ENCODE measurements around the gene NPR1. TPM values are rescaled to one million over a fixed set of nuclear protein-coding genes. Genes with fewer than 3 reads are reported as not detected.

The NPR1 gene
- total and polyA plus RNA-seq, 2 donors from 2014 or later, result 57.8 to 89.3 TPM

DNA sequence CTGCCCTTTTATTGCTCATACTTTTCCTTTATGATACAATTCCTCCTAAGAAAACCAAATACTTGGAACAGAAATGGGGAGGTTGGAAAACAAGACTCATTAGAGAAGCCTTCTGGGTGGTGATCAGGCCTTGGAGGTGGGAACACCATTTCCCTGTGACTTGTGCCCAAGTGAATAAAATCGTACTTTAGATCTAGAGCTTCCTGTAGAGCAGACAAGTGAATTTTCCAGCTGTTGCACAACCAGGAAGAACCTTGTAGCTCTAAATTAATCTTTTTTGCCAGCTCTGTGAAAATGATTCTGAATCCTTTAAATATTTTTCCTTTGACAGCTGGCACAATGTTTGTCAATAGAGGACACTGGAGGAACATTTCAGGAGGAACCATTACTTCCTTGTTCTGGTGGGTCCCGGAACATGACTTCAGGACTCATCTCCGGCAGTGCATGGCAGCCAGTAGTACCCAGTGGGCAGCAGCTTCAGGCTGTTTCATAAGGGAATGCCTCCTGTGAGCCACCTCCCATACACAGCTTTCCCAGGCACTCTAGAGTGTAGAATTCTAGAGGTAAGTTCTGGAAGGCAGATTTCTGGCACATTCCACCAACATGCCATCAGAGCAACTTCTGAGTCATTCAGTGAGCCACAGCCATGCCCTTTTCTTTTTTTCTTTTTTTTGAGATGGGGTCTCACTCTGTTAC is 25.5 kb upstream of the NPR1 start:
- FAIRE-seq, result no peak
- H3K27ac ChIP-seq (ENCODE audit: low read depth in 2 of 2, low read length in 2 of 2), result peak overlapping the region in 1 of 2 donors; percentile 8
- DNase-seq, result no peak

GRCh38 chr1:153655333-153655732 is 23.2 kb upstream of the NPR1 start:
- DNase-seq, result no peak
- H3K9me3 ChIP-seq (ENCODE audit: control insufficient read depth in 2 of 3, insufficient read depth in 1 of 3, low read length in 3 of 3), result no peaks in the 10 kb centered on the region
- no peak for FAIRE-seq

More for the DNA sequence above, 25.5 kb upstream of the NPR1 start:
- Histone ChIP-seq H3K9ac (ENCODE audit: low read length in 3 of 3) (no peak overlapping the region), H3K4me3 (ENCODE audit: low read length in 3 of 3) (no peak overlapping the region), H3K4me1 (ENCODE audit: control insufficient read depth in 2 of 3, insufficient read depth in 2 of 3, low read depth in 1 of 3, low read length in 3 of 3) (peaks cover 0 to 14% (median 2%) of the 10 kb centered on the region in 3 donors), H3K36me3 (ENCODE audit: control insufficient read depth in 2 of 3, insufficient read depth in 3 of 3, low read length in 3 of 3) (no peaks in the 10 kb centered on the region), H3K9me3 (ENCODE audit: control insufficient read depth in 2 of 3, insufficient read depth in 1 of 3, low read length in 3 of 3) (no peaks in the 10 kb centered on the region), H3K27me3 (ENCODE audit: control insufficient read depth, insufficient read depth, low read length) (no peaks in the 10 kb centered on the region)
- intact Hi-C loops (cut with DNase I), result no loop called here
- TF ChIP-seq, protein P1, sequence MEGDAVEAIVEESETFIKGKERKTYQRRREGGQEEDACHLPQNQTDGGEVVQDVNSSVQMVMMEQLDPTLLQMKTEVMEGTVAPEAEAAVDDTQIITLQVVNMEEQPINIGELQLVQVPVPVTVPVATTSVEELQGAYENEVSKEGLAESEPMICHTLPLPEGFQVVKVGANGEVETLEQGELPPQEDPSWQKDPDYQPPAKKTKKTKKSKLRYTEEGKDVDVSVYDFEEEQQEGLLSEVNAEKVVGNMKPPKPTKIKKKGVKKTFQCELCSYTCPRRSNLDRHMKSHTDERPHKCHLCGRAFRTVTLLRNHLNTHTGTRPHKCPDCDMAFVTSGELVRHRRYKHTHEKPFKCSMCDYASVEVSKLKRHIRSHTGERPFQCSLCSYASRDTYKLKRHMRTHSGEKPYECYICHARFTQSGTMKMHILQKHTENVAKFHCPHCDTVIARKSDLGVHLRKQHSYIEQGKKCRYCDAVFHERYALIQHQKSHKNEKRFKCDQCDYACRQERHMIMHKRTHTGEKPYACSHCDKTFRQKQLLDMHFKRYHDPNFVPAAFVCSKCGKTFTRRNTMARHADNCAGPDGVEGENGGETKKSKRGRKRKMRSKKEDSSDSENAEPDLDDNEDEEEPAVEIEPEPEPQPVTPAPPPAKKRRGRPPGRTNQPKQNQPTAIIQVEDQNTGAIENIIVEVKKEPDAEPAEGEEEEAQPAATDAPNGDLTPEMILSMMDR (IDR thresholded peaks at IDR 0.05; ENCODE audit: borderline replicate concordance, extremely low read depth, insufficient read depth), result no peak

DNA sequence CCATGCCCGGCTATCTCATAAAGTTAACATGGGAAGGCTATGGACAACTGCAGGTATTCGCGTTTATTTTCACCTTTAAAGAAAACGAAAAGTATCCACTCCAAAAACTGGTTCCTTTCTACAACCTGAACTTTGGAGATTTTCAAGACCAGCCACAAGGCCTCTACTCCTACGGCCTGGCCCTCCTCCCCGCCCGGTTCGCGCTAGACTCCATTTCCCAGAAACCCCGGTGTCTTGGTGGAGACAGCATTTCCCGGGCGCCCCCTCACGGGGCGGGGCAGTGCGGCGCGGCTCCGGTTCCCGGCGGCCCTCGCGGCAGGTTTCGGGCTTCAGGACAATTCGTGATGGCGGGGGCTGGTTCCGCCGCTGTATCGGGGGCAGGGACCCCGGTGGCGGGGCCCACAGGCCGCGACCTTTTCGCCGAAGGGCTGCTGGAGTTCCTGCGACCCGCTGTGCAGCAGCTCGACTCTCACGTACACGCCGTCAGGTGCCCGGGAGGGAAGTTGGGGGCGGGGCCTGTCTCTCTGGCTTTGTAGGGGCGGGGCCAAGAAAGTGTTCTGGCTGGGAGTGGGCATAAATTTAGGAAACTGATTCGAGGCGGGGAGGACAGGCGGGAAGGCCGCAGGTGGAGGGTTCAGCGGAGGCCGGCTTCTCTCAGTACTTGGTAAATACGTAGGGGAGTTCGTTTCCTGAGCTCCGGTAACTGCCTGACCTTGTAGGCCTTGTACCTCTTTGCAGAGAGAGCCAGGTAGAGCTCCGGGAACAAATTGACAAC is 19.9 kb upstream of the NPR1 start, which contains the start of gene SNAPIN:
SNAPIN (plus strand) TSS at position 304 of the 775 bp plus-strand sequence; CDS start at position 345, 41 bp downstream.
- intact Hi-C loops (cut with DNase I), result no loop called here
- FAIRE-seq, result no peak
- peaks cover 0 to 13% (median 10%) of the 10 kb centered on the region in 3 donors for H3K4me1 ChIP-seq (ENCODE audit: control insufficient read depth in 2 of 3, insufficient read depth in 2 of 3, low read depth in 1 of 3, low read length in 3 of 3)

More at GRCh38 chr1:153655333-153655732, 23.2 kb upstream of the NPR1 start:
- intact Hi-C loops (cut with DNase I), result no loop called here
- H3K4me1 ChIP-seq (ENCODE audit: control insufficient read depth in 2 of 3, insufficient read depth in 2 of 3, low read depth in 1 of 3, low read length in 3 of 3), result peaks cover 0 to 22% (median 10%) of the 10 kb centered on the region in 3 donors
- no peak overlapping the region for H3K4me3 ChIP-seq (ENCODE audit: low read length in 3 of 3)
- no peaks in the 10 kb centered on the region for H3K27me3 ChIP-seq (ENCODE audit: control insufficient read depth, insufficient read depth, low read length)
- no peak overlapping the region for H3K9ac ChIP-seq (ENCODE audit: low read length in 3 of 3)
- no peaks in the 10 kb centered on the region for H3K36me3 ChIP-seq (ENCODE audit: control insufficient read depth in 2 of 3, insufficient read depth in 3 of 3, low read length in 3 of 3)
- no peak overlapping the region for H3K27ac ChIP-seq (ENCODE audit: low read depth in 2 of 2, low read length in 2 of 2)
- TF ChIP-seq, protein P1 (IDR thresholded peaks at IDR 0.05; ENCODE audit: borderline replicate concordance, extremely low read depth, insufficient read depth), result no peak

More for the DNA sequence above, 19.9 kb upstream of the NPR1 start, which contains the start of gene SNAPIN:
- H3K27ac ChIP-seq (ENCODE audit: low read depth in 2 of 2, low read length in 2 of 2), result peak within 1 kb of the TSS; percentile 94 to 95
- no peaks in the 10 kb centered on the region for H3K9me3 ChIP-seq (ENCODE audit: control insufficient read depth in 2 of 3, insufficient read depth in 1 of 3, low read length in 3 of 3)
- H3K36me3 ChIP-seq (ENCODE audit: control insufficient read depth in 2 of 3, insufficient read depth in 3 of 3, low read length in 3 of 3), result peaks cover 3 to 31% (median 17%) of the 10 kb centered on the region in 3 donors
- H3K27me3 ChIP-seq (ENCODE audit: control insufficient read depth, insufficient read depth, low read length), result no peaks in the 10 kb centered on the region
- TF ChIP-seq, protein P1 (IDR thresholded peaks at IDR 0.05; ENCODE audit: borderline replicate concordance, extremely low read depth, insufficient read depth), result no peak
- peak within 1 kb of the TSS; percentile 71 to 97 (median 95) for H3K4me3 ChIP-seq (ENCODE audit: low read length in 3 of 3)
- DNase-seq, result peak; percentile 93 to 97 (median 96)
- H3K9ac ChIP-seq (ENCODE audit: low read length in 3 of 3), result peak within 1 kb of the TSS; percentile 45 to 88 (median 85)
